H1 (cell line): Measurements from ENCODE around the gene GDF2. TPM values are rescaled to one million over a fixed set of nuclear protein-coding genes. Genes with fewer than 3 reads are reported as not detected.

ENCODE experiments used
- CTCF ChIA-PET: fragments of 300-600 bp; sonication (Branson Sonifier 250); formaldehyde crosslinking; loops from one replicate; lab custom pipeline; 2021; ENCODE audit not compliant: partially characterized antibody; lab: Charles Lee
- POLR2A ChIA-PET: fragments of 300-600 bp; sonication (Branson Sonifier 250); formaldehyde crosslinking; loops from one replicate; lab custom pipeline; 2021; ENCODE audit warnings: inconsistent platforms; ENCODE audit not compliant: partially characterized antibody; lab: Charles Lee
- DNase-seq, 2 experiments: peaks; one replicate each; pipeline versions ENCODE4 v3.0.0 to v3.0.0-alpha.2; 2010 to 2022; ENCODE audit warnings: low spot score in 2 of 2, low read depth in 1 of 2, mixed read lengths in 1 of 2
- FAIRE-seq: peaks from 2 replicates; lab custom pipeline; 2011; peaks lifted over from hg19 to GRCh38; lab: Jason Lieb, UNC
- H2AFZ ChIP-seq: 2 replicates; pipeline ENCODE4 v1.8.1; 2012; ENCODE audit warnings: low read length, inconsistent platforms
- H2AK5ac ChIP-seq: 2 replicates; pipeline ENCODE4 v1.6.1; 2013; ENCODE audit warnings: low read depth, low read length
- H2BK120ac ChIP-seq: replicated peaks from 2 replicates; pipeline ENCODE3; 2013; ENCODE audit warnings: low read depth, low read length, inconsistent platforms
- H2BK12ac ChIP-seq: 2 replicates; pipeline ENCODE4 v1.6.1; 2013; ENCODE audit warnings: low read depth, low read length
- H2BK15ac ChIP-seq: 2 replicates; pipeline ENCODE4 v1.6.1; 2013; ENCODE audit warnings: low read length
- H2BK20ac ChIP-seq: 2 replicates; pipeline ENCODE4 v1.6.1; 2013; ENCODE audit warnings: low read length
- H2BK5ac ChIP-seq: 2 replicates; pipeline ENCODE4 v1.6.1; 2013; ENCODE audit warnings: low read depth, low read length
- H3K14ac ChIP-seq: 2 replicates; pipeline ENCODE4 v1.6.1; 2013; ENCODE audit warnings: inconsistent platforms; ENCODE audit not compliant: insufficient read length
- H3K18ac ChIP-seq: 2 replicates; pipeline ENCODE4 v1.6.1; 2013; ENCODE audit warnings: low read length; ENCODE audit errors: extremely low read depth
- H3K23ac ChIP-seq: 2 replicates; pipeline ENCODE4 v1.6.1; 2013; ENCODE audit warnings: inconsistent platforms; ENCODE audit not compliant: insufficient read length
- H3K23me2 ChIP-seq: 2 replicates; pipeline ENCODE4 v1.6.1; 2013; ENCODE audit warnings: low read depth, low read length
- H3K27ac ChIP-seq: 2 replicates; pipeline ENCODE4 v1.6.1; 2011; ENCODE audit warnings: low read depth, low read length, inconsistent platforms
- H3K27me3 ChIP-seq, 4 experiments: replicated peaks in 1 of 4; 1 replicate in 1 of 4; 2 replicates in 3 of 4; pipeline versions ENCODE4 v1.6.1 to v1.8.1; 2011 to 2013; ENCODE audit warnings: low read length in 3 of 4, mild to moderate bottlenecking in 3 of 4, inconsistent platforms in 2 of 4, mixed read lengths in 2 of 4, moderate library complexity in 1 of 4; ENCODE audit not compliant: control insufficient read depth in 3 of 4, insufficient read depth in 3 of 4; ENCODE audit errors: extremely low read depth in 1 of 4
- H3K36me3 ChIP-seq, 4 experiments: 2 replicates each; pipeline versions ENCODE4 v1.6.1 to v1.8.1; 2011 to 2013; ENCODE audit warnings: mild to moderate bottlenecking in 4 of 4, low read length in 3 of 4, moderate library complexity in 2 of 4, control low read depth in 1 of 4, inconsistent platforms in 1 of 4; ENCODE audit not compliant: insufficient read depth in 4 of 4, control insufficient read depth in 2 of 4
- H3K4ac ChIP-seq: replicated peaks from 2 replicates; pipeline ENCODE3; 2013; ENCODE audit warnings: low read length, low read depth, mixed read lengths, inconsistent platforms; ENCODE audit not compliant: insufficient read length
- H3K4me1 ChIP-seq, 4 experiments: replicated peaks in 1 of 4; 1 replicate in 1 of 4; 2 replicates in 3 of 4; pipeline versions ENCODE4 v1.6.1 to v1.8.1; 2011 to 2013; ENCODE audit warnings: low read length in 3 of 4, inconsistent platforms in 2 of 4, mixed read lengths in 1 of 4; ENCODE audit not compliant: insufficient read depth in 4 of 4, control insufficient read depth in 3 of 4
- H3K4me2 ChIP-seq, 2 experiments: 2 replicates each; pipeline versions ENCODE4 v1.6.1 to v1.8.1; 2011 to 2013; ENCODE audit warnings: low read depth in 2 of 2, low read length in 2 of 2, control low read depth in 1 of 2, inconsistent platforms in 1 of 2, mild to moderate bottlenecking in 1 of 2; ENCODE audit not compliant: insufficient read depth in 1 of 2
- H3K4me3 ChIP-seq, 4 experiments: fragments of 200-600, 300-600 bp in 1 of 4; sonication (generic), shearing (Covaris generic), sonication (Bioruptor Twin) in 1 of 4; 2 replicates each; pipeline versions ENCODE4 v1.5.1 to v1.8.1; 2011 to 2016; ENCODE audit warnings: low read length in 4 of 4, low read depth in 3 of 4, control low read depth in 2 of 4, inconsistent platforms in 2 of 4, mild to moderate bottlenecking in 2 of 4, mixed read lengths in 1 of 4, moderate library complexity in 1 of 4; ENCODE audit not compliant: insufficient read depth in 2 of 4; ENCODE audit errors: extremely low read depth in 1 of 4
- H3K56ac ChIP-seq: replicated peaks from 2 replicates; pipeline ENCODE3; 2013; ENCODE audit warnings: low read depth, mild to moderate bottlenecking, mixed read lengths, low read length, inconsistent platforms; ENCODE audit not compliant: insufficient read length
- H3K79me1 ChIP-seq: 2 replicates; pipeline ENCODE4 v1.6.1; 2013; ENCODE audit warnings: low read depth, low read length, control low read depth
- H3K79me2 ChIP-seq, 2 experiments: 2 replicates each; pipeline versions ENCODE4 v1.6.1 to v1.8.1; 2012 to 2013; ENCODE audit warnings: low read length in 2 of 2, mild to moderate bottlenecking in 2 of 2, inconsistent platforms in 1 of 2; ENCODE audit not compliant: insufficient read depth in 2 of 2, control insufficient read depth in 1 of 2
- H3K9ac ChIP-seq, 4 experiments: replicated peaks in 1 of 4; 1 replicate in 1 of 4; 2 replicates in 3 of 4; pipeline versions ENCODE4 v1.6.1 to v1.8.1; 2011 to 2013; ENCODE audit warnings: low read depth in 3 of 4, low read length in 3 of 4, control low read depth in 2 of 4, mild to moderate bottlenecking in 2 of 4, moderate library complexity in 2 of 4, inconsistent platforms in 1 of 4; ENCODE audit errors: extremely low read depth in 1 of 4
- H3K9me3 ChIP-seq, 2 experiments: 2 replicates each; pipeline versions ENCODE4 v1.6.1 to v1.8.1; 2012 to 2013; ENCODE audit warnings: mild to moderate bottlenecking in 2 of 2, moderate library complexity in 2 of 2, control low read depth in 1 of 2, inconsistent platforms in 1 of 2, low read depth in 1 of 2, low read length in 1 of 2, mixed read lengths in 1 of 2; ENCODE audit not compliant: insufficient read depth in 2 of 2
- H4K20me1 ChIP-seq, 2 experiments: replicated peaks in 1 of 2; 2 replicates each; pipeline versions ENCODE3 to v1.8.1; 2011 to 2013; ENCODE audit warnings: inconsistent platforms in 2 of 2, low read length in 2 of 2, mild to moderate bottlenecking in 1 of 2; ENCODE audit not compliant: insufficient read depth in 2 of 2, control insufficient read depth in 1 of 2
- H4K5ac ChIP-seq: 2 replicates; pipeline ENCODE4 v1.6.1; 2013; ENCODE audit warnings: low read length, low read depth, mixed read lengths, inconsistent platforms; ENCODE audit not compliant: insufficient read length
- H4K8ac ChIP-seq: 2 replicates; pipeline ENCODE4 v1.8.0; 2013; ENCODE audit warnings: mild to moderate bottlenecking, moderate library complexity, low read length, inconsistent platforms; ENCODE audit not compliant: insufficient read depth; ENCODE audit errors: extremely low read depth
- H4K91ac ChIP-seq: replicated peaks from 2 replicates; pipeline ENCODE3; 2013; ENCODE audit warnings: low read length, mixed read lengths, inconsistent platforms; ENCODE audit not compliant: insufficient read length
- ASH2L ChIP-seq: fragments of 200-600, 300-600 bp; sonication (generic); IDR thresholded peaks from one replicate; pipeline ENCODE4 v1.7.1; 2017; ENCODE audit warnings: low read length
- BACH1 ChIP-seq: IDR thresholded peaks from 2 replicates; pipeline ENCODE4 v1.6.1; 2012; ENCODE audit warnings: low read length, improper control_type of control experiment
- BRCA1 ChIP-seq: IDR thresholded peaks from 2 replicates; pipeline ENCODE4 v1.6.1; 2012; ENCODE audit warnings: low read depth, low read length, improper control_type of control experiment
- CEBPB ChIP-seq: IDR thresholded peaks from 2 replicates; pipeline ENCODE4 v1.6.1; 2012; ENCODE audit warnings: low read depth, low read length
- CREB1 ChIP-seq: IDR thresholded peaks from 2 replicates; pipeline ENCODE4 v1.6.1; 2012; ENCODE audit warnings: inconsistent platforms
- EZH2 ChIP-seq: fragments of 200-600 bp; sonication (generic); IDR thresholded peaks from 2 replicates; pipeline ENCODE4 v1.7.1; 2012; ENCODE audit warnings: low read depth, mild to moderate bottlenecking, moderate library complexity, low read length, inconsistent platforms; ENCODE audit not compliant: severe bottlenecking
- KDM4A ChIP-seq: IDR thresholded peaks from one replicate; pipeline ENCODE4 v1.7.1; 2012; ENCODE audit warnings: low read depth, mild to moderate bottlenecking, moderate library complexity, low read length, inconsistent platforms; ENCODE audit not compliant: severe bottlenecking
- KDM5A ChIP-seq: fragments of 200-600 bp; IDR thresholded peaks from 2 replicates; pipeline ENCODE4 v1.7.1; 2012; ENCODE audit warnings: mild to moderate bottlenecking, low read length, inconsistent platforms, mixed read lengths
- PHF8 ChIP-seq: fragments of 200-600 bp; sonication (generic); conservative IDR thresholded peaks from 2 replicates; pipeline ENCODE4 v1.7.1; 2012; ENCODE audit warnings: low read depth, mild to moderate bottlenecking, inconsistent platforms, low read length, moderate library complexity
- POLR2A ChIP-seq, 2 experiments: IDR thresholded peaks; 1 replicate in 1 of 2; 2 replicates in 1 of 2; pipeline ENCODE4 v1.6.1; 2011; ENCODE audit warnings: low read depth in 2 of 2, low read length in 2 of 2, mild to moderate bottlenecking in 2 of 2; ENCODE audit errors: control extremely low read depth in 1 of 2
- RFX5 ChIP-seq: IDR thresholded peaks from 2 replicates; pipeline ENCODE4 v1.6.1; 2011; ENCODE audit warnings: low read depth, low read length, improper control_type of control experiment, borderline replicate concordance
- SP1 ChIP-seq: IDR thresholded peaks from 2 replicates; pipeline ENCODE4 v1.6.1; 2011; ENCODE audit warnings: low read depth, low read length
- YY1 ChIP-seq: IDR thresholded peaks from 2 replicates; pipeline ENCODE4 v1.6.1; 2011; ENCODE audit warnings: low read depth, mild to moderate bottlenecking, low read length
- WGBS, 2 experiments: shearing (Covaris generic) in 1 of 2; methylation state at CpG; one replicate each; pipeline versions ENCODE4 v1.1.6 to v1.1.7; 2013 to 2015; ENCODE audit warnings: low lambda C conversion rate in 2 of 2, mixed read lengths in 2 of 2, inconsistent platforms in 1 of 2, low coverage in 1 of 2, missing lambda C conversion rate in 1 of 2; ENCODE audit not compliant: insufficient replicate concordance in 2 of 2, insufficient coverage in 1 of 2, insufficient read length in 1 of 2; ENCODE audit errors: extremely low coverage in 1 of 2, missing lambda C conversion rate in 1 of 2; 5-methylcytosine and 5-hydroxymethylcytosine counted together
- polyA plus RNA-seq, 7 experiments: library from polyadenylated mRNA; depleted of rRNA in 3 of 7; stranded (reverse) in 5 of 7; unstranded in 2 of 7; fragments of >200 nt in 5 of 7; fragments of 200-250 nt in 2 of 7; gene quantifications; 1 replicate in 5 of 7; 2 replicates in 1 of 7; 4 replicates in 1 of 7; pipeline versions ENCODE4 v1.2.1 to v1.2.3, GENCODE V29; 2011 to 2013; ENCODE audit warnings: missing spikeins in 2 of 7, mixed read lengths in 2 of 7
- total RNA-seq: library from RNA; stranded (reverse); fragmentation: NEBNext Ultra II Directional; extraction: Animal tissue kit (Norgen Biotek cat#: 25700); gene quantifications from 2 replicates; pipeline ENCODE4 v1.2.1, GENCODE V29; 2021
- TF ChIP-seq, protein P1 (sequence below): IDR thresholded peaks from 2 replicates; pipeline ENCODE4 v1.6.1; 2012; ENCODE audit warnings: low read length, inconsistent platforms

Gene GDF2
- total and polyA plus RNA-seq, 2 of the 8 experiments (the other 6 are each of a cell fraction or from before 2014, with no cell fraction given) = not detected

DNA sequence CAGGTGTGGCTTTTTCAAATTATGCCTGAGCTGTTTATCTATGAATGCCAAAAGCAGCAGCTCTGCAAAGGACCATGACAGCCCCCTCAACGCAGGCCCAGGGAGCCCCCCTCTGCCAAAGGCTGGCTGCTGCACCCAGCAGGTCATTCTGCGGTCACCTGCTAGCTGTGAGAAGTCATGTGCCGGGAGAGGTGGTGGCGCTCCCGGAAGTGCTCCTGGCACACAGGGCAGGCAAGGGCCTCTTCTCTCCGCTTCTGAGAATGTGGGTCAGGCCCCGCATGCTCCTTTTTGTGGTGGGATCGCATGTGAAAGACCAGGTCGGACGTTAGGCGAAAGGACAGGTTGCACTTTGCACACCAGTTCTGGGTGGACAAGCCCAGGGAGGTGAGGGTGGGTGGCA, 45.4 kb downstream of the GDF2 start:
- Histone ChIP-seq H3K56ac (no peak overlapping the region), H3K23me2 (no peaks in the 10 kb centered on the region), H4K8ac (no peak overlapping the region), H3K4me1 (peaks cover 2 to 12% (median 5%) of the 10 kb centered on the region in 4 experiments; a peak in 6 of 7 replicates), H3K27me3 (no peaks in the 10 kb centered on the region), H3K14ac (no peak overlapping the region), H2AK5ac (no peak overlapping the region), H4K20me1 (peaks cover 0 to 1% of the 10 kb centered on the region in 2 experiments), H3K36me3 (no peaks in the 10 kb centered on the region), H4K91ac (no peak overlapping the region), H3K23ac (no peak overlapping the region), H3K79me1 (no peaks in the 10 kb centered on the region), H2BK15ac (no peak overlapping the region), H2BK5ac (no peak overlapping the region), H3K18ac (no peak overlapping the region), H4K5ac (no peak overlapping the region), H3K4ac (no peak overlapping the region), H3K9ac (no peak overlapping the region), H3K79me2 (no peaks in the 10 kb centered on the region), H2BK120ac (no peak overlapping the region), H2BK20ac (no peak overlapping the region), H3K4me3 (no peak overlapping the region), H2AFZ (no peak overlapping the region), H2BK12ac (no peak overlapping the region), H3K4me2 (no peak overlapping the region), H3K27ac (no peak overlapping the region), H3K9me3 (no peaks in the 10 kb centered on the region)
- CTCF ChIA-PET = interaction anchor here (1.4 to 2.9 kb wide), 4 partner anchors 10 to 354 kb away, joined by 3 to 9 read pairs (median 6); no protein-coding TSS in a partner anchor
- POLR2A ChIA-PET = interaction anchor here (2.8 kb wide), 1 partner anchor 16 kb away, joined by 8 read pairs; the partner anchor contains the start of gene ZNF488
- WGBS, 2 experiments = 80% methylated on average over 7 of the region's 11 CpGs; no CpG with 5 or more reads in 1 of the 2 experiments
- no peak for FAIRE-seq
- DNase-seq = no peak
- no peak for TF ChIP-seq YY1
- no peak for TF ChIP-seq ASH2L
- TF ChIP-seq KDM4A = no peak
- no peak for TF ChIP-seq CEBPB
- TF ChIP-seq CREB1 = no peak
- no peak for TF ChIP-seq EZH2
- no peak for TF ChIP-seq PHF8
- no peak for TF ChIP-seq BACH1
- TF ChIP-seq POLR2A (IDR thresholded peaks at IDR 0.05; ENCODE audit: control extremely low read depth in 1 of 2, low read depth in 2 of 2, low read length in 2 of 2) = no peak
- TF ChIP-seq RFX5 = no peak
- TF ChIP-seq, protein P1, sequence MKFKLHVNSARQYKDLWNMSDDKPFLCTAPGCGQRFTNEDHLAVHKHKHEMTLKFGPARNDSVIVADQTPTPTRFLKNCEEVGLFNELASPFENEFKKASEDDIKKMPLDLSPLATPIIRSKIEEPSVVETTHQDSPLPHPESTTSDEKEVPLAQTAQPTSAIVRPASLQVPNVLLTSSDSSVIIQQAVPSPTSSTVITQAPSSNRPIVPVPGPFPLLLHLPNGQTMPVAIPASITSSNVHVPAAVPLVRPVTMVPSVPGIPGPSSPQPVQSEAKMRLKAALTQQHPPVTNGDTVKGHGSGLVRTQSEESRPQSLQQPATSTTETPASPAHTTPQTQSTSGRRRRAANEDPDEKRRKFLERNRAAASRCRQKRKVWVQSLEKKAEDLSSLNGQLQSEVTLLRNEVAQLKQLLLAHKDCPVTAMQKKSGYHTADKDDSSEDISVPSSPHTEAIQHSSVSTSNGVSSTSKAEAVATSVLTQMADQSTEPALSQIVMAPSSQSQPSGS = no peak
- no peak for TF ChIP-seq KDM5A
- no peak for TF ChIP-seq BRCA1
- no peak for TF ChIP-seq SP1
